BE2C (cell line): ENCODE results near the gene CST5.
"Not testable (repeated sequence)": the region's sequence is repeated elsewhere in the genome, so short reads cannot be mapped to it uniquely, and the experiment has no call there.

Experiments used
- DNase-seq: peaks from one replicate; pipeline ENCODE4 v3.0.0-alpha.2; 2020
- H3K27me3 ChIP-seq: fragments of 250-450 bp; sonication (Bioruptor Pico); 2 replicates; pipeline ENCODE4 v1.5.1; 2020; ENCODE audit warnings: mild to moderate bottlenecking
- H3K36me3 ChIP-seq: fragments of 250-450 bp; sonication (Bioruptor Pico); 2 replicates; pipeline ENCODE4 v1.5.1; 2020; ENCODE audit warnings: mild to moderate bottlenecking
- H3K4me1 ChIP-seq: fragments of 250-450 bp; sonication (Bioruptor Pico); 2 replicates; pipeline ENCODE4 v1.5.1; 2020
- H3K4me3 ChIP-seq: 2 replicates; pipeline ENCODE4 v1.5.1; 2011; ENCODE audit warnings: low read depth, low read length
- H3K9me3 ChIP-seq: fragments of 250-450 bp; sonication (Bioruptor Pico); 2 replicates; pipeline ENCODE4 v1.5.1; 2020
- CTCF ChIP-seq: IDR thresholded peaks from 2 replicates; pipeline ENCODE4 v1.5.1; 2012; ENCODE audit warnings: mild to moderate bottlenecking, low read depth, low read length

The CST5 gene

GRCh38 chr20:23841693-23842092 is 37.9 kb downstream of the CST5 start:
- Histone ChIP-seq H3K36me3 (no peaks in the 10 kb centered on the region), H3K4me1 (no peaks in the 10 kb centered on the region), H3K27me3 (no peaks in the 10 kb centered on the region), H3K9me3 (no peaks in the 10 kb centered on the region), H3K4me3 (no peak overlapping the region)
- TF ChIP-seq CTCF: no peak
- DNase-seq: no peak

GRCh38 chr20:23835716-23836115 is 43.8 kb downstream of the CST5 start:
- Histone ChIP-seq H3K9me3 (no peaks in the 10 kb centered on the region), H3K4me3 (no peak overlapping the region), H3K36me3 (no peaks in the 10 kb centered on the region), H3K27me3 (no peaks in the 10 kb centered on the region), H3K4me1 (no peaks in the 10 kb centered on the region)
- no peak for DNase-seq
- no peak for TF ChIP-seq CTCF

GRCh38 chr20:23832775-23833513 is 46.6 kb downstream of the CST5 start:
- Histone ChIP-seq H3K36me3 (no peaks in the 10 kb centered on the region), H3K9me3 (no peaks in the 10 kb centered on the region), H3K4me3 (no peak overlapping the region), H3K27me3 (no peaks in the 10 kb centered on the region), H3K4me1 (no peaks in the 10 kb centered on the region)
- DNase-seq: no peak
- no peak for TF ChIP-seq CTCF

- H3K27me3 ChIP-seq, H3K4me1 ChIP-seq, H3K9me3 ChIP-seq, H3K36me3 ChIP-seq, DNase-seq, H3K4me3 ChIP-seq: not testable (repeated sequence)
These were observed 47.6 kb downstream of the CST5 start for GRCh38 chr20:23831961-23832360.

GRCh38 chr20:23826541-23827021 is 53.0 kb downstream of the CST5 start, which contains the start of gene CST2:
TSS of gene CST2 (minus strand) at chr20:23826729. CDS start at chr20:23826660, 69 bp downstream.
- Histone ChIP-seq H3K4me1 (no peaks in the 10 kb centered on the region), H3K9me3 (no peaks in the 10 kb centered on the region), H3K27me3 (no peaks in the 10 kb centered on the region), H3K4me3 (no peak within 1 kb of the TSS), H3K36me3 (no peaks in the 10 kb centered on the region)
- TF ChIP-seq CTCF: no peak
- DNase-seq: no peak
